WTC11 (cell line): ENCODE data around the gene NSG1. TPM values are rescaled to one million over a fixed set of nuclear protein-coding genes. Genes with fewer than 3 reads are reported as not detected.

Experiments
- ATAC-seq: fragments of 200-7000 bp; cut with Tn5 transposase; 2 replicates; pipeline ENCODE4 v1.10.0; 2021; ENCODE audit warnings: mild to moderate bottlenecking, moderate library complexity
- CTCF ChIA-PET: fragments of 300-600 bp; sonication (Branson Sonifier 250); formaldehyde crosslinking; loops from one replicate; lab custom pipeline; 2021; ENCODE audit warnings: antibody characterized with exemption; lab: Charles Lee
- POLR2A ChIA-PET: fragments of 350-600 bp; sonication (Branson Sonifier 250); formaldehyde crosslinking; loops from one replicate; lab custom pipeline; 2021; ENCODE audit warnings: antibody characterized with exemption; lab: Charles Lee
- DNase-seq: peaks from one replicate; pipeline ENCODE4 v3.0.0; 2021; ENCODE audit warnings: low spot score
- H3K27ac Mint-ChIP-seq: 2 replicates; pipeline ENCODE4 v1.8.0; 2021; ENCODE audit warnings: mixed read lengths
- H3K27me3 Mint-ChIP-seq: 2 replicates; pipeline ENCODE4 v1.8.0; 2021; ENCODE audit warnings: low read depth, mild to moderate bottlenecking, moderate library complexity, mixed read lengths
- H3K36me3 Mint-ChIP-seq: 2 replicates; pipeline ENCODE4 v1.8.0; 2021; ENCODE audit warnings: mixed read lengths
- H3K4me1 Mint-ChIP-seq: 2 replicates; pipeline ENCODE4 v1.8.0; 2022; ENCODE audit warnings: mixed read lengths
- H3K4me3 Mint-ChIP-seq: 2 replicates; pipeline ENCODE4 v1.8.0; 2021; ENCODE audit warnings: mild to moderate bottlenecking, moderate library complexity, mixed read lengths
- H3K9me3 Mint-ChIP-seq: 2 replicates; pipeline ENCODE4 v1.8.0; 2021; ENCODE audit warnings: mixed read lengths
- CBFB ChIP-seq: sonication (generic); formaldehyde crosslinking; IDR thresholded peaks from 2 replicates; pipeline ENCODE4 v1.8.1; 2022; ENCODE audit warnings: mild to moderate bottlenecking, low read depth, missing genetic modification reagents
- E2F5 ChIP-seq: sonication (generic); formaldehyde crosslinking; IDR thresholded peaks from 2 replicates; pipeline ENCODE4 v1.8.1; 2022; ENCODE audit warnings: mild to moderate bottlenecking, moderate library complexity, missing genetic modification reagents
- MAX ChIP-seq: sonication (generic); formaldehyde crosslinking; IDR thresholded peaks from 2 replicates; pipeline ENCODE4 v1.8.0; 2022; ENCODE audit warnings: mild to moderate bottlenecking, missing genetic modification reagents
- MLX ChIP-seq: sonication (generic); formaldehyde crosslinking; IDR thresholded peaks from 2 replicates; pipeline ENCODE4 v1.8.1; 2023; ENCODE audit warnings: mild to moderate bottlenecking, missing genetic modification reagents, moderate library complexity
- MYBL2 ChIP-seq: sonication (generic); formaldehyde crosslinking; IDR thresholded peaks from 2 replicates; pipeline ENCODE4 v1.8.1; 2023; ENCODE audit warnings: mild to moderate bottlenecking, moderate library complexity, missing genetic modification reagents
- NFYB ChIP-seq: sonication (generic); formaldehyde crosslinking; conservative IDR thresholded peaks from 2 replicates; pipeline ENCODE4 v1.8.0; 2022; ENCODE audit warnings: low read depth, missing genetic modification reagents
- NR2C2 ChIP-seq: sonication (generic); formaldehyde crosslinking; IDR thresholded peaks from 2 replicates; pipeline ENCODE4 v1.8.0; 2022; ENCODE audit warnings: mild to moderate bottlenecking, missing genetic modification reagents
- SMAD3 ChIP-seq: sonication (generic); formaldehyde crosslinking; IDR thresholded peaks from 2 replicates; pipeline ENCODE4 v1.8.0; 2022; ENCODE audit warnings: missing genetic modification reagents, mild to moderate bottlenecking, borderline replicate concordance
- ZNF121 ChIP-seq: sonication (generic); formaldehyde crosslinking; IDR thresholded peaks from 2 replicates; pipeline ENCODE4 v1.8.0; 2023; ENCODE audit warnings: missing genetic modification reagents
- ZNF219 ChIP-seq: sonication (generic); formaldehyde crosslinking; IDR thresholded peaks from 2 replicates; pipeline ENCODE4 v1.8.0; 2023; ENCODE audit warnings: missing genetic modification reagents, mild to moderate bottlenecking, borderline replicate concordance
- ZNF263 ChIP-seq: sonication (generic); formaldehyde crosslinking; IDR thresholded peaks from 2 replicates; pipeline ENCODE4 v1.8.1; 2022; ENCODE audit warnings: low read depth, mild to moderate bottlenecking, moderate library complexity, missing genetic modification reagents
- ZNF423 ChIP-seq: fragments of 250-450 bp; sonication (Bioruptor Pico); IDR thresholded peaks from 2 replicates; pipeline ENCODE4 v2.1.2; 2022; ENCODE audit warnings: mild to moderate bottlenecking, moderate library complexity
- ZNF425 ChIP-seq: fragments of 250-450 bp; sonication (Bioruptor Pico); conservative IDR thresholded peaks from 2 replicates; pipeline ENCODE4 v1.9.0; 2021; ENCODE audit warnings: mild to moderate bottlenecking
- total RNA-seq: library from RNA; stranded (reverse); gene quantifications from 3 replicates; pipeline ENCODE4 v1.2.3, GENCODE V29; 2021
- TF ChIP-seq, protein P1 (sequence below): sonication (generic); formaldehyde crosslinking; IDR thresholded peaks from 2 replicates; pipeline ENCODE4 v1.8.1; 2023; ENCODE audit warnings: mild to moderate bottlenecking, missing genetic modification reagents
- TF ChIP-seq, protein P2 (sequence below): fragments of 250-450 bp; sonication (Bioruptor Pico); IDR thresholded peaks from 2 replicates; pipeline ENCODE4 v2.1.2; 2022; ENCODE audit warnings: mild to moderate bottlenecking, moderate library complexity
- TF ChIP-seq, protein P3 (sequence below): sonication (generic); formaldehyde crosslinking; IDR thresholded peaks from 2 replicates; pipeline ENCODE4 v1.8.0; 2023; ENCODE audit warnings: missing genetic modification reagents, mild to moderate bottlenecking, borderline replicate concordance
- TF ChIP-seq, protein P4 (sequence below): sonication (generic); formaldehyde crosslinking; IDR thresholded peaks from 2 replicates; pipeline ENCODE4 v1.8.0; 2023; ENCODE audit warnings: mild to moderate bottlenecking, missing genetic modification reagents

NSG1 gene
- total RNA-seq, 1 experiment from 2014 or later: 24.2 TPM

GRCh38 chr4:4402966-4403365 is 16.1 kb downstream of the NSG1 start (continued):
- TF ChIP-seq ZNF425 (CRISPR knock-in tag) (no peak), MYBL2 (CRISPR knock-in tag) (no peak), SMAD3 (CRISPR knock-in tag) (no peak), CBFB (CRISPR knock-in tag) (no peak), ZNF423 (CRISPR knock-in tag) (no peak), NR2C2 (CRISPR knock-in tag) (no peak), NFYB (CRISPR knock-in tag) (no peak), ZNF219 (no peak), MLX (no peak), ZNF263 (CRISPR knock-in tag) (no peak), MAX (CRISPR knock-in tag) (no peak), ZNF121 (no peak)
- TF ChIP-seq, protein P1, sequence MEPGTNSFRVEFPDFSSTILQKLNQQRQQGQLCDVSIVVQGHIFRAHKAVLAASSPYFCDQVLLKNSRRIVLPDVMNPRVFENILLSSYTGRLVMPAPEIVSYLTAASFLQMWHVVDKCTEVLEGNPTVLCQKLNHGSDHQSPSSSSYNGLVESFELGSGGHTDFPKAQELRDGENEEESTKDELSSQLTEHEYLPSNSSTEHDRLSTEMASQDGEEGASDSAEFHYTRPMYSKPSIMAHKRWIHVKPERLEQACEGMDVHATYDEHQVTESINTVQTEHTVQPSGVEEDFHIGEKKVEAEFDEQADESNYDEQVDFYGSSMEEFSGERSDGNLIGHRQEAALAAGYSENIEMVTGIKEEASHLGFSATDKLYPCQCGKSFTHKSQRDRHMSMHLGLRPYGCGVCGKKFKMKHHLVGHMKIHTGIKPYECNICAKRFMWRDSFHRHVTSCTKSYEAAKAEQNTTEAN (CRISPR knock-in tag): no peak
- TF ChIP-seq, protein P2, sequence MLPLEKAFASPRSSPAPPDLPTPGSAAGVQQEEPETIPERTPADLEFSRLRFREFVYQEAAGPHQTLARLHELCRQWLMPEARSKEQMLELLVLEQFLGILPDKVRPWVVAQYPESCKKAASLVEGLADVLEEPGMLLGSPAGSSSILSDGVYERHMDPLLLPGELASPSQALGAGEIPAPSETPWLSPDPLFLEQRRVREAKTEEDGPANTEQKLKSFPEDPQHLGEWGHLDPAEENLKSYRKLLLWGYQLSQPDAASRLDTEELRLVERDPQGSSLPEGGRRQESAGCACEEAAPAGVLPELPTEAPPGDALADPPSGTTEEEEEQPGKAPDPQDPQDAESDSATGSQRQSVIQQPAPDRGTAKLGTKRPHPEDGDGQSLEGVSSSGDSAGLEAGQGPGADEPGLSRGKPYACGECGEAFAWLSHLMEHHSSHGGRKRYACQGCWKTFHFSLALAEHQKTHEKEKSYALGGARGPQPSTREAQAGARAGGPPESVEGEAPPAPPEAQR (CRISPR knock-in tag): no peak
- TF ChIP-seq, protein P3, sequence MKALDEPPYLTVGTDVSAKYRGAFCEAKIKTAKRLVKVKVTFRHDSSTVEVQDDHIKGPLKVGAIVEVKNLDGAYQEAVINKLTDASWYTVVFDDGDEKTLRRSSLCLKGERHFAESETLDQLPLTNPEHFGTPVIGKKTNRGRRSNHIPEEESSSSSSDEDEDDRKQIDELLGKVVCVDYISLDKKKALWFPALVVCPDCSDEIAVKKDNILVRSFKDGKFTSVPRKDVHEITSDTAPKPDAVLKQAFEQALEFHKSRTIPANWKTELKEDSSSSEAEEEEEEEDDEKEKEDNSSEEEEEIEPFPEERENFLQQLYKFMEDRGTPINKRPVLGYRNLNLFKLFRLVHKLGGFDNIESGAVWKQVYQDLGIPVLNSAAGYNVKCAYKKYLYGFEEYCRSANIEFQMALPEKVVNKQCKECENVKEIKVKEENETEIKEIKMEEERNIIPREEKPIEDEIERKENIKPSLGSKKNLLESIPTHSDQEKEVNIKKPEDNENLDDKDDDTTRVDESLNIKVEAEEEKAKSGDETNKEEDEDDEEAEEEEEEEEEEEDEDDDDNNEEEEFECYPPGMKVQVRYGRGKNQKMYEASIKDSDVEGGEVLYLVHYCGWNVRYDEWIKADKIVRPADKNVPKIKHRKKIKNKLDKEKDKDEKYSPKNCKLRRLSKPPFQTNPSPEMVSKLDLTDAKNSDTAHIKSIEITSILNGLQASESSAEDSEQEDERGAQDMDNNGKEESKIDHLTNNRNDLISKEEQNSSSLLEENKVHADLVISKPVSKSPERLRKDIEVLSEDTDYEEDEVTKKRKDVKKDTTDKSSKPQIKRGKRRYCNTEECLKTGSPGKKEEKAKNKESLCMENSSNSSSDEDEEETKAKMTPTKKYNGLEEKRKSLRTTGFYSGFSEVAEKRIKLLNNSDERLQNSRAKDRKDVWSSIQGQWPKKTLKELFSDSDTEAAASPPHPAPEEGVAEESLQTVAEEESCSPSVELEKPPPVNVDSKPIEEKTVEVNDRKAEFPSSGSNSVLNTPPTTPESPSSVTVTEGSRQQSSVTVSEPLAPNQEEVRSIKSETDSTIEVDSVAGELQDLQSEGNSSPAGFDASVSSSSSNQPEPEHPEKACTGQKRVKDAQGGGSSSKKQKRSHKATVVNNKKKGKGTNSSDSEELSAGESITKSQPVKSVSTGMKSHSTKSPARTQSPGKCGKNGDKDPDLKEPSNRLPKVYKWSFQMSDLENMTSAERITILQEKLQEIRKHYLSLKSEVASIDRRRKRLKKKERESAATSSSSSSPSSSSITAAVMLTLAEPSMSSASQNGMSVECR (CRISPR knock-in tag): no peak

- ChIA-PET POLR2A (no interaction called here), CTCF (interaction anchor here (0.6 to 1.0 kb wide), 6 partner anchors 11 to 158 kb away, joined by 3 to 4 read pairs (median 4); partner anchors contain the start of gene TMEM128)
- 0 out of 2 replicates have a peak, but pooled peaks cover 4% of the 10 kb centered on the region for H3K4me1 Mint-ChIP-seq
- no peak overlapping the region for H3K27ac Mint-ChIP-seq
- no peak overlapping the region for H3K4me3 Mint-ChIP-seq
- H3K27me3 Mint-ChIP-seq: no peaks in the 10 kb centered on the region
- DNase-seq (no peak), ATAC-seq (no peak; the same call in 1 of the 2 replicates)
- no peaks in the 10 kb centered on the region; the same call in 1 of the 2 replicates for H3K36me3 Mint-ChIP-seq
- H3K9me3 Mint-ChIP-seq: peaks cover under 1% of the 10 kb centered on the region; the same call in 1 of the 2 replicates
- TF ChIP-seq E2F5 (CRISPR knock-in tag): no peak
- TF ChIP-seq, protein P4, sequence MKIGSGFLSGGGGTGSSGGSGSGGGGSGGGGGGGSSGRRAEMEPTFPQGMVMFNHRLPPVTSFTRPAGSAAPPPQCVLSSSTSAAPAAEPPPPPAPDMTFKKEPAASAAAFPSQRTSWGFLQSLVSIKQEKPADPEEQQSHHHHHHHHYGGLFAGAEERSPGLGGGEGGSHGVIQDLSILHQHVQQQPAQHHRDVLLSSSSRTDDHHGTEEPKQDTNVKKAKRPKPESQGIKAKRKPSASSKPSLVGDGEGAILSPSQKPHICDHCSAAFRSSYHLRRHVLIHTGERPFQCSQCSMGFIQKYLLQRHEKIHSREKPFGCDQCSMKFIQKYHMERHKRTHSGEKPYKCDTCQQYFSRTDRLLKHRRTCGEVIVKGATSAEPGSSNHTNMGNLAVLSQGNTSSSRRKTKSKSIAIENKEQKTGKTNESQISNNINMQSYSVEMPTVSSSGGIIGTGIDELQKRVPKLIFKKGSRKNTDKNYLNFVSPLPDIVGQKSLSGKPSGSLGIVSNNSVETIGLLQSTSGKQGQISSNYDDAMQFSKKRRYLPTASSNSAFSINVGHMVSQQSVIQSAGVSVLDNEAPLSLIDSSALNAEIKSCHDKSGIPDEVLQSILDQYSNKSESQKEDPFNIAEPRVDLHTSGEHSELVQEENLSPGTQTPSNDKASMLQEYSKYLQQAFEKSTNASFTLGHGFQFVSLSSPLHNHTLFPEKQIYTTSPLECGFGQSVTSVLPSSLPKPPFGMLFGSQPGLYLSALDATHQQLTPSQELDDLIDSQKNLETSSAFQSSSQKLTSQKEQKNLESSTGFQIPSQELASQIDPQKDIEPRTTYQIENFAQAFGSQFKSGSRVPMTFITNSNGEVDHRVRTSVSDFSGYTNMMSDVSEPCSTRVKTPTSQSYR (CRISPR knock-in tag): no peak
Observed at GRCh38 chr4:4405358-4405962, 18.6 kb downstream of the NSG1 start.
